Cardiac muscle cell (in vitro differentiated cells and primary cell): ENCODE measurements around the gene MTX1. TPM values are rescaled to one million over a fixed set of nuclear protein-coding genes. Genes with fewer than 3 reads are reported as not detected.
"Not testable (repeated sequence)": the region's sequence is repeated elsewhere in the genome, so short reads cannot be mapped to it uniquely, and the experiment has no call there.

Experiments used
- DNase-seq, 2 donors: peaks; one replicate each; pipeline versions ENCODE4 v3.0.0 to v3.0.0-alpha.2; 2010 to 2017; ENCODE audit warnings: low read depth in 1 of 2, low spot score in 1 of 2
- H3K27ac ChIP-seq: fragments of 200-600 bp; sonication (generic); 2 replicates; pipeline ENCODE4 v1.5.1; 2016
- H3K27me3 ChIP-seq: fragments of 200-600 bp; sonication (generic); 2 replicates; pipeline ENCODE4 v1.6.0; 2016; ENCODE audit warnings: control low read depth
- H3K36me3 ChIP-seq: fragments of 200-600 bp; sonication (generic); 2 replicates; pipeline ENCODE4 v1.5.1; 2016; ENCODE audit warnings: control low read depth
- H3K4me1 ChIP-seq: fragments of 200-600 bp; sonication (generic); 2 replicates; pipeline ENCODE4 v1.8.1; 2017; ENCODE audit warnings: low read depth, mild to moderate bottlenecking, mixed run types
- H3K4me3 ChIP-seq: fragments of 200-600 bp; sonication (generic); 2 replicates; pipeline ENCODE4 v1.5.1; 2016; ENCODE audit warnings: mild to moderate bottlenecking
- H3K9me3 ChIP-seq: fragments of 200-600 bp; sonication (generic); 2 replicates; pipeline ENCODE4 v1.5.1; 2017; ENCODE audit warnings: low read depth, mild to moderate bottlenecking, control low read depth
- polyA plus RNA-seq: library from polyadenylated mRNA; unstranded; fragments of >200 nt; fragmentation: Nextera tagmentation; extraction: Ambion mirVana; gene quantifications from 2 replicates; pipeline ENCODE4 v1.2.1, GENCODE V29; 2016
- total RNA-seq: library from RNA; depleted of rRNA; stranded (reverse); fragments of >200 nt; gene quantifications from 2 replicates; pipeline ENCODE4 v1.2.3, GENCODE V29; 2016
- TF ChIP-seq, protein P1 (sequence below): IDR thresholded peaks from 2 replicates; pipeline ENCODE4 v1.5.1; 2012; ENCODE audit warnings: low read depth, mild to moderate bottlenecking, low read length

MTX1 gene
- total and polyA plus RNA-seq, 2 experiments from 2014 or later = 24.7 to 31.9 TPM

- peak overlapping the region; percentile 31 for H3K27ac ChIP-seq
- peak; percentile 46 to 75 for DNase-seq
- TF ChIP-seq, protein P1, sequence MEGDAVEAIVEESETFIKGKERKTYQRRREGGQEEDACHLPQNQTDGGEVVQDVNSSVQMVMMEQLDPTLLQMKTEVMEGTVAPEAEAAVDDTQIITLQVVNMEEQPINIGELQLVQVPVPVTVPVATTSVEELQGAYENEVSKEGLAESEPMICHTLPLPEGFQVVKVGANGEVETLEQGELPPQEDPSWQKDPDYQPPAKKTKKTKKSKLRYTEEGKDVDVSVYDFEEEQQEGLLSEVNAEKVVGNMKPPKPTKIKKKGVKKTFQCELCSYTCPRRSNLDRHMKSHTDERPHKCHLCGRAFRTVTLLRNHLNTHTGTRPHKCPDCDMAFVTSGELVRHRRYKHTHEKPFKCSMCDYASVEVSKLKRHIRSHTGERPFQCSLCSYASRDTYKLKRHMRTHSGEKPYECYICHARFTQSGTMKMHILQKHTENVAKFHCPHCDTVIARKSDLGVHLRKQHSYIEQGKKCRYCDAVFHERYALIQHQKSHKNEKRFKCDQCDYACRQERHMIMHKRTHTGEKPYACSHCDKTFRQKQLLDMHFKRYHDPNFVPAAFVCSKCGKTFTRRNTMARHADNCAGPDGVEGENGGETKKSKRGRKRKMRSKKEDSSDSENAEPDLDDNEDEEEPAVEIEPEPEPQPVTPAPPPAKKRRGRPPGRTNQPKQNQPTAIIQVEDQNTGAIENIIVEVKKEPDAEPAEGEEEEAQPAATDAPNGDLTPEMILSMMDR = no peak
- H3K4me3 ChIP-seq = peak overlapping the region; percentile 40
- H3K36me3 ChIP-seq = no peaks in the 10 kb centered on the region
- no peaks in the 10 kb centered on the region for H3K9me3 ChIP-seq
- H3K27me3 ChIP-seq = no peaks in the 10 kb centered on the region
- H3K4me1 ChIP-seq = peaks cover 6% of the 10 kb centered on the region
These were observed 18.4 kb downstream of the MTX1 start for GRCh38 chr1:155226910-155227260.

DNA sequence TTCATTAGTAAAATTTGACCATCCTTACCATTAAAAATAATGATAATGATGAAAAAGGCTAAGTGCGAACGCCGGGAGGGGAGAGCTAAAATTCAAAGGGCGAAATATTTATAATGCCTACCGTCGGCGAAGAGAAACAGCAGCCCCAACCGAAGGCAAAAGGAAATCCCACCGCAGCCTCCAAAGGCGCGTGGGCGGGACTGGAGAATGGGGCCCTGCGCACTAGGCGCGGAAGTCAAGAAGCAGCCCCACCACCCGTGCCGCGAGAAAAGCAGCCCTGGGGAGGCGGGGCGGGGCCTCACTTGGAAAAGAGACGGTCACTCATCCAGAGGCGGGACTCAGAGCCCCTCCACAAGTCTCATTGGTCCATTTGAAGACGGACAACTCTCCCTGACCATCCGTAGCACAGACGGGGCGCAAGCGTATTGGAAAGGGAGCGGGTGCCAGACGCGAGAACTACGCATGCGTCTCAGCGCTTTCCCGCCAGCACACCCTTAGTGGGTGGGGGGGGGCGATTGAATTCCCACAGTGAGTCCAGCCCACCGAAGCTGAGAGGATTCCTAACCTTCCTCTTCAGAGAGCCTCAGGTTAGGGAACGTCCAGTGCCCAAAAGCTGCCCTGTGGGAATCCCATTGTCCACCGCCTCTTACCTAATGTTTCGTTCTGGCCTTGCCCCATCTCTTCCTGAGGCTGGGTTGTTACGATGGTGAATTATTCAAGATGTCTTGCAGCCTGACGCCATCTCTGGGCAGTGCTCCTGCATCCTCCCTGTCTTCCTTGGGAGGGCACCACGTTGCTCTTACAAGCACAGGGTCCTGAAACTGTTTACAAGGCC is 19.0 kb downstream of the MTX1 start:
- TF ChIP-seq, protein P1 = no peak
- Histone ChIP-seq H3K4me3 (peak overlapping the region; percentile 40), H3K27me3 (no peaks in the 10 kb centered on the region), H3K36me3 (no peaks in the 10 kb centered on the region), H3K4me1 (peaks cover 6% of the 10 kb centered on the region), H3K27ac (peak overlapping the region; percentile 69), H3K9me3 (no peaks in the 10 kb centered on the region)
- peak; percentile 98 to 99 for DNase-seq

DNA sequence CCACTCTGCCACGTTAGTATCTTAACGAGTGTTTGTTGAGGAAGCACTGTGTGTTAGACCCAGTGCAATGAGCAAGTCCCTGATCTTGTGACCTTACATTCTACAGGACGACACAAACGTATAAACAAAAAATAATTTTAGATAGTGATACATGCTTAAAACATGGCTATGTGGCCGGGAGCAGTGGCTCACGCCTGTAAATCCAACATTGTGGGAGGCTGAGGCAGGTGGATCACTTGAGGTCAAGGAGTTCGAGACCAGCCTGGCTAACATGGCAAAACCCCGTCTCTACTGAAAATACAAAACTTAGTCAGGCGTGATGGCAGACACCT is 19.6 kb downstream of the MTX1 start:
- Histone ChIP-seq H3K27me3 (no peaks in the 10 kb centered on the region), H3K4me1 (peaks cover 6% of the 10 kb centered on the region), H3K9me3 (no peaks in the 10 kb centered on the region), H3K27ac (peak overlapping the region; percentile 69), H3K4me3 (peak overlapping the region; percentile 15), H3K36me3 (no peaks in the 10 kb centered on the region)
- DNase-seq = no peak
- TF ChIP-seq, protein P1 = no peak

- not testable (repeated sequence) for DNase-seq, H3K9me3 ChIP-seq, H3K36me3 ChIP-seq, H3K27me3 ChIP-seq, H3K27ac ChIP-seq, H3K4me3 ChIP-seq, H3K4me1 ChIP-seq
These were observed 22.8 kb downstream of the MTX1 start for GRCh38 chr1:155231302-155231701.

DNA sequence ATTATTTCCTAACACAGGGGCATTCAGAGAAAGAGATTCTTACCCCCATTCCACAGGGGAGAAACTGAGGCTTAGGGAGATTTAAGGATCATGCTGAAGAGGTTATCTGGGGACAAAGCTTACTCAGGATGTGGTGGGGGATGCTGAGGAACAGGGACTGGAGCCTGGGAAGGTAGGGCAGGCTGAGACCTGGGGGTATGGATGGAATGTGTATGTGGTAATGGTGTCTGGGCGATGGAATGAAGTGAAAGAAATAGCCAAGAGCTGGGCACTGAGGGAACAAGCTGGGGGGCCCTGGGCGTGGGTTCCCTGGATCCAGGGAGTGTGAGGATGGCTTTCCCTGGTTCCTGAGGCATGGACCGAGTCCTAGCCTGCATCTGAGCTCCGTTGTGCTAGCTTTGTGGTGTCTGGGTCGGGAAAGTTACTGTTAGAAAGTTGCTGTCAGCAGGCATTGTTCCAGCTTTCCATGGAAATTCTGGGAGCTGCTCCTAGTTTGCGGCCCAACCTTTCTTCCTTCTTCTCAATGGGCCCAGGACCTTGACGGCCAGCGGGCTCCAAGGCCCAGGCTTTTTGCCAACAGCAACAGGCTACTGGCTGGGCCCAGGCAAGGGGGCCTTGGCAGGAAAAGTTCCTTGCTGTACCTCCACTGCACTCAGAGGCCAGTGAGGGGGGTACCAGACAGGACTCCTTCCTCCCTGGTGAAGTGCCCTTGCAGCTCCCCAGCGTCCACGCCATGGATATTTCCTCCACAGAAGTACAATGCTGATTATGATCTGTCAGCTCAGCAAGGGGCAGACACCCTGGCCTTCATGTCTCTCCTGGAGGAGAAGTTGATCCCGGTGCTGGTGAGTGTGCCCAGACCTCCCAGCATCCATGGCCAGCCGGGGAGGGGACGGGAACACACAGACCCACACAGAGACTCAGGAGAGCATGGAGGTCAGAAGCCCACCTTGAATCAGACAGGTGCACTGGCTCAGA is 23.8 kb downstream of the MTX1 start:
- not testable (repeated sequence) for H3K27ac ChIP-seq, H3K9me3 ChIP-seq, H3K4me1 ChIP-seq, H3K4me3 ChIP-seq, H3K36me3 ChIP-seq, H3K27me3 ChIP-seq
- peak in 1 of 2 donors; percentile 82 for DNase-seq

DNA sequence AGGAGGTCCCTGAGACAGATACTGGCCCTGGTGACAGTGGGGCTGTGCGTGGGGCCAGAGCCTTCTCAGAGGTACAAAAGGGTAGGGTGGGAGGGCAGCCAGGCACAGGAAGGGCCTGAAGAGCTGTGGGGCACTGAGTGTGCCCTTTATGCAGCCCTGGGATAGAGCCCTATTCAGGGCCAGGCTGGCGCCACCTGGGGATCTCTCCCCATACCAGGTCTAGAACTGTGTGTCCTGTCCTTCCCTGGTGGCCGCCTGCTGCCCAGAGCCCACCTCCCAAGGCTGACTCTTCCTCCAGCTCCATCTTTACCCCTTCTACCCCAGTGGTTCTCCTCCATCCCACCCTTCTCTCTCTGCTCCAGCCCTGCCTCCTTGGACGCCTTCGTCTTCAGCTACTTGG is 25.0 kb downstream of the MTX1 start:
- not testable (repeated sequence) for H3K9me3 ChIP-seq, H3K27ac ChIP-seq, H3K36me3 ChIP-seq, DNase-seq, H3K4me1 ChIP-seq, H3K4me3 ChIP-seq, H3K27me3 ChIP-seq

- not testable (repeated sequence) for H3K4me3 ChIP-seq, H3K4me1 ChIP-seq, DNase-seq, H3K27ac ChIP-seq, H3K36me3 ChIP-seq, H3K9me3 ChIP-seq, H3K27me3 ChIP-seq
These were observed 26.9 kb downstream of the MTX1 start for GRCh38 chr1:155235375-155235774.
